Measurements from ENCODE around the gene HSD11B1. TPM values are rescaled to one million over a fixed set of nuclear protein-coding genes. Genes with fewer than 3 reads are reported as not detected.

Gene HSD11B1
- polyA plus RNA-seq (ENCODE audit: insufficient read length in 3 of 3): under 1 TPM; 0.29 to 0.39 (median 0.33) TPM

DNA sequence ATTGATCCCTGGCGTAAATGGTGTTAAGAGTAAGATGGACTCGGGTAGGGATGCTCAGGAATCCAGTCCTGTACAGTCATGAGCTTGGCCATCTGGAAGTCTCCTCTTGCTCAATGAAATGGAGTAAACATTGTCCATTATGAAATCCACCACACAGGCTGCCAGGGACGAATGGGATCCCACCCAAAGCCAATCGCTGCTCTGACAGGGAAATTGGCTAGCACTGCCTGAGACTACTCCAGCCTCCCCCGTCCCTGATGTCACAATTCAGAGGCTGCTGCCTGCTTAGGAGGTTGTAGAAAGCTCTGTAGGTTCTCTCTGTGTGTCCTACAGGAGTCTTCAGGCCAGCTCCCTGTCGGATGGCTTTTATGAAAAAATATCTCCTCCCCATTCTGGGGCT, at the start of gene HSD11B1:
Gene HSD11B1, plus strand, starts transcription at position 263 of the 400 bp plus-strand sequence. Its CDS starts 97 bp downstream, at position 360.
- no peak for DNase-seq (ENCODE audit: low read depth in 3 of 3, low spot score in 2 of 3)

GRCh38 chr1:209655411-209656231, 49.0 kb upstream of the HSD11B1 start:
- DNase-seq (ENCODE audit: low read depth in 3 of 3, low spot score in 2 of 3): no peak

DNA sequence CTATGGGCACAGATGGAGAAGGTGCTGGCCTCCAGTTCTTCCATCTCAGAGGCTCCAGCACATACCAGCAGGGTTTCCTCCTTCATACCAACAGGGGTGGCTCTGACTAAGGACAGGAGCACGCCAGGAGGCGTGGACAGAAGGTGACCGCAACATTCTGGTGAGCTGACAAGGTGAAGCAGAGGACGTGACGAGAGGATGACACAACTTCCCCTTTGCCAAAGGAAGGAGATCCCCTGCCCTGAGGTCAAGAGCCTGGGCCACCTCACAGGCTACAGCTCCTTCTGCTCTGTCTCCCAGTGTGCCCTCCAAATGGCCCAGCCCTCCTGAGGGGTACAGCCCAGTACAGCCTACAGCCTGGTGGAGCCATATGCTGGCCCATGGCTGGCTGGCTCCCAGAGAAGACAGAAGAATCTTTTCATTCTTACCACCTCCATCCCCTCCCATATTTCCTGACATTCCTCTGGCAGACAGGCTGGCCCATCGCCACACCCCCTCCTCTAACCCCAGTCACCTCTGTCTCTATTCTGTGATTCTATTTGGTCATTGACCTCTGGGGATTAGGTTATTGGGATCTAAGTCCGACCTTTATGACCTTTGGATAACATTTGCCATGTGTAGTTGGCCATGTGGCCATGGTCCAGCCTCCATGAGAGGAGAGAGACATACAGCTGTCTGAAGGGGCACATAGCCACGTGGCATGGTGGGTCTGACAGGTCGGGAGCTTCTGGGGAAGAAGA, 47.3 kb upstream of the HSD11B1 start:
- DNase-seq (ENCODE audit: low read depth in 3 of 3, low spot score in 2 of 3): no peak

- no peak for DNase-seq (ENCODE audit: low read depth in 3 of 3, low spot score in 2 of 3)
Observed at GRCh38 chr1:209657918-209658317, 46.7 kb upstream of the HSD11B1 start.

GRCh38 chr1:209659909-209660308, 44.7 kb upstream of the HSD11B1 start:
- no peak for DNase-seq (ENCODE audit: low read depth in 3 of 3, low spot score in 2 of 3)

DNA sequence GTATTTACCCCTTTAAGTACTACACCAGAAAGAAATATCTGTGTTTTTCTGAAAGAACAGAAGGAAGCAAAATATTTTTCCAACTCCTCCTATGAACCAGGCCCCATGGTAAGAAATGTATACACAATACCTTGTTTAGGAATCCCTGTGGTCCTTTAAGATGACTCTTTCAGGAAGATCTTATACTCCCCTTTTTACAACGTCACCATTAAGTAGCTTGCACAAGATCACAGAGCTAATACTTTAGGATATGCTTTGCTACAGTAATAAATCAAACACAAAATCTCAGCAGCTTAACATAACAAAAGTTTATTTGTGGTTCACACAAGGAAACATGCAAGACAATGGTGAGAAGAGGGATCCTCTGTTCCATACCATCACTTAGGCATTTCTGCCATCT, 43.6 kb upstream of the HSD11B1 start:
- no peak for DNase-seq (ENCODE audit: low read depth in 3 of 3, low spot score in 2 of 3)

DNA sequence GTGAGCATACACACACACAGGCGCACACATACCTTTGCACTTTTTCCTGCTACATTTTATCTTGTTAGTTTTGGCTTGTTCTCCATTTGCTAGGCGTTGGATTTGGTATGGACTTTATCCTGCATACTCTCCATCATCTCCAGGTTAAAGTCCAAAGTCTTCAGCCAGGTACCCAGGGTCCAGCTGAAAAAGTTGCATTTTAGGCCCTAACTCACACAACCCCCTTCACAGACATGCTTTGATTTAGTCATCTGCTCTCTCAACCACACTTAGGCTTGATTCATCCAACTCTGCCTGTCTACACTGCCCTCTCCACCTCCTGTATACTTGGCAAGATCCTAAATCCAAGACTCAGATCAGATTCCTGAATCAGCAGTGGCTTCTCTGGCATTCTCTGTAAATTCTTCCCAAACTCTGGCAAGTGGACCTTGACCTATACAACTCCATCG, 41.7 kb upstream of the HSD11B1 start:
- no peak for DNase-seq (ENCODE audit: low read depth in 3 of 3, low spot score in 2 of 3)

- no peak for DNase-seq (ENCODE audit: low read depth in 3 of 3, low spot score in 2 of 3)
Observed at GRCh38 chr1:209667103-209667502, 37.5 kb upstream of the HSD11B1 start.

GRCh38 chr1:209667708-209668107, 36.9 kb upstream of the HSD11B1 start:
- DNase-seq (ENCODE audit: low read depth in 3 of 3, low spot score in 2 of 3): no peak

DNA sequence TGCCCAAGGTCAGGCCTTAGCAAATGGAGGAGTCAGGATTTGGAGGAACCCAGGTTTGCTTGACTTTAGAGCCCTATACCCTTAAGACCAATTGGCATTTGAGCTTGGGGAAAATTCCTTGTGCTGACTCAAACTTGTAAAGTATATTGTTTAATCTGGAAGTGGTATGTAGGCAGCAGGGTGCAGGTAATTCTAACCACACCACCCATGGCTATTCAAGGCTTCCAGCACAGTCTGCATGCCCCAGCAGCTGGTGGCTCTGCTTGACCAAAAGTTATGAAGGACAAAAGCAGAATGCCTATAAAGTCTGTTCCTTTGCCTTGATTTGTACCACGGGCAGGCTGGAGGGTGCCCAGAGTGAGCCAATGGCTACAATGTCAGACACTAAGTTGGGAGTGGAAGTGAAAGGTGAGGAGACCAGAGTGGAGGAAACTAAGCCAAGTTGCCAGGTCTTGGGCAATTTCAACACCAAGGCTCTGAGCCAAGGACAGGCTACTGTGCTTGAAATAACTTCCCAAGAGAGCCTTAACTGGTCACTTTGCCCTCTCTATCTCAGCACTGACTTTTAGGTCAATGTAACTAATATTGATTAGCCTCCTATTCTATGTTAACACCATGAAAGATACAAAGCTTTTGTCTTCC, 34.1 kb upstream of the HSD11B1 start:
- DNase-seq (ENCODE audit: low read depth in 3 of 3, low spot score in 2 of 3): no peak

DNA sequence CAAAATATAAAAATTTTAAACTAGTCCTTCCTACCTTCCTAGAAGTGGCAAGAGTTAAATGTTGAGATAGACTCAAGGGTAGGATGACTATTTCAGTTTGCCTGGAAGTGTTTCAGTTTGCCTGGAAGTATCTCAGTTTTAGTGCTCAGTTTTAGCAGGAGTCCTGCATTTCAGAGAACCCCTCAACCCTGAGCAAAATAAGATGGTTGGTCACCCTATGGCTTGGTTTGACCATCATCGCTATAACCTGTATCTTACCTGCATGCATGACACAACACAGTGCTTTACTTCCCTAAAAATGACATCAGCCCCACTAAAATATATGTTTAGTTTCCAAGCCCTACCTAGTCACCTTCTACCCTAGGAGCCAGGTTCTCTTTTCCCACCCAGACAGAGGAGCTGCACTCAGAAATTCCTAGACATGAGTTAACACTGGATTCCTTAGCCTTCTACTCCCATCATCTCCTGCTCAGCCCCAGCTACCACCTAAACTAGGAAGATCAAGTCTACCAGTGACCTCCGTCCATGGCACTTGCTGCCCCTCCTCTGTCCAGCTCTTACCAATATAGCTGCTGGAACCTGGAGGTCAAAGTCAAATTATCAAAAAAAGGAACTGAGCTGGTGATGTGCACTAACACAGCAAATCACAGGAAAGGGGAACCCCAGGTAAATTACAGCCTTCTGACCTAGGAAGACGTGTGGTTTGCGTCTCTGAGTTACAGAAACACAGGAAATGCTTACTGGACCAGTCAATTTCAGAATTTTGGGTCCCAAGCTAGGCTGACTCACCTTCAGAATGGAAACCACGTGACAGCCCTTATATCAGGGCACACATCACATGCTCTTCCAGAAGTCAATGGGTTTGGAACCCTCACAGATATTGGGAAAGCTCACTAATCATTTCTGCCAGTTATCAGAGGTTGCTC, 31.7 kb upstream of the HSD11B1 start:
- no peak for DNase-seq (ENCODE audit: low read depth in 3 of 3, low spot score in 2 of 3)

DNA sequence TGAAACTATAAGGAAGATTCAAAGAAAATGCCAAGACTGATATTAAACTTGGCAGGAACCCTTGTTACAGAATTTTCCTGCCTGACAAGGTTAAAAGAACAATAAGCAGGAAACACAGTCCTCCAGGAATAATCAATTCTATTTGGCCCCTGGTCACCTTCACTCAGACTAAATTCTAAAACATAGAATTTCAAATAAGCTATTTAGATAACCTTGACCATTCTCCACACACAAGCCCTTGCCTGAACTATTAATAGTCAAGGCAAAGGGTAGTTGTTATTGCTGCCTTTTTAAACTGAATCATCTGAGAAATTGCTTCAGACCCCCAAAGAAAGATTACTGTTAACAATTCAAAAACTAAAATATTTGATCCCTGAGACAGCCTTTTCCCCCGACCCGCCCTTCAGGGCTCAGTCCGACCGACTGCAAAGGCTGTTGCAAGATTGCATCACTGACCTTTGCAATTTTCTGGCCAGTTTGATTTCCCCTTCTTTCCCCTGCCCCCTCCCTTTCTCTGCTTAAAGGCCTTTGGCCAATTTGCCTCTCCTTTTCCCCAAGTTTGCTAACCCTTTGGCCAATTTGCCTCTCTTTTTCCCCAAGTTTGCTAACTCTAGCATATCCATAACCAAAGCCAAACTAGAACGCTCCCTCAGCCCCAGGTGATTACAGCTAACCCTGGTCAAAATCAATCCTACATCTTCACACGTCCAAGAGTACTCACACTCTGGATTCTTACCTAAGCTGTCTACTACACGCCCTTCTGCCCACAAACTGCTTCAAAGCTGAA, 30.8 kb upstream of the HSD11B1 start:
- DNase-seq (ENCODE audit: low read depth in 3 of 3, low spot score in 2 of 3): no peak

GRCh38 chr1:209674957-209675564, 29.6 kb upstream of the HSD11B1 start, which contains the start of gene G0S2:
Gene G0S2, plus strand, starts transcription at chr1:209675412. Its CDS starts 273 bp downstream, at chr1:209675685.
- no peak for DNase-seq (ENCODE audit: low read depth in 3 of 3, low spot score in 2 of 3)

DNA sequence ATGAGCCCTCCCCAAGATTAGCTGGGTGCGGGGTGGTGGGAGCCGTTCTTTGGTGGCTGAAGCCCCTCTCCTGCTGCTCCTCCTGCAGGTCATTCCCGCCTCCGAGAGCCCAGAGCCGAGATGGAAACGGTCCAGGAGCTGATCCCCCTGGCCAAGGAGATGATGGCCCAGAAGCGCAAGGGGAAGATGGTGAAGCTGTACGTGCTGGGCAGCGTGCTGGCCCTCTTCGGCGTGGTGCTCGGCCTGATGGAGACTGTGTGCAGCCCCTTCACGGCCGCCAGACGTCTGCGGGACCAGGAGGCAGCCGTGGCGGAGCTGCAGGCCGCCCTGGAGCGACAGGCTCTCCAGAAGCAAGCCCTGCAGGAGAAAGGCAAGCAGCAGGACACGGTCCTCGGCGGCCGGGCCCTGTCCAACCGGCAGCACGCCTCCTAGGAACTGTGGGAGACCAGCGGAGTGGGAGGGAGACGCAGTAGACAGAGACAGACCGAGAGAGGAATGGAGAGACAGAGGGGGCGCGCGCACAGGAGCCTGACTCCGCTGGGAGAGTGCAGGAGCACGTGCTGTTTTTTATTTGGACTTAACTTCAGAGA, 29.0 kb upstream of the HSD11B1 start:
- DNase-seq (ENCODE audit: low read depth in 3 of 3, low spot score in 2 of 3): no peak

- no peak for DNase-seq (ENCODE audit: low read depth in 3 of 3, low spot score in 2 of 3)
Observed at GRCh38 chr1:209678981-209679539, 25.6 kb upstream of the HSD11B1 start.

DNA sequence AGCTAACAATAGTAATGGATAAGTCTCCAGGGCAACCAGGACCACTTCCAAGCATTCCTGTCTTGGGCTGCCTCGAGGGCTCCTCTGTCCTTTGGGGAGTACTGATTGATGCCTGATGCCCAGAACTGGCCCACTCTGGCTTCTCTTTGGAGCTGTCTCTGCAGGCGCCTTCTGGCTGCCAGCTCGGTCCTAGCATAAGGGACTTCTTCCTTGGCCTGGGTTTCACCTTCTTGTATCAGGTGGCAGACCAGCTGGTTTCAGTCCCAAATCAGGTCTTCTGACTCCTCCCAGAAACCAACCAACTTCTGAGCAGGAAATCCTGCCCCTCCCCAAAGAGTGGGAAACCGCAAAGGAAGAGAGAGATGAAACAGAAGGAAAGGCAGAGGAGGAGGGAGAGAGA, 18.8 kb upstream of the HSD11B1 start:
- no peak for DNase-seq (ENCODE audit: low read depth in 3 of 3, low spot score in 2 of 3)

- no peak for DNase-seq (ENCODE audit: low read depth in 3 of 3, low spot score in 2 of 3)
Observed at GRCh38 chr1:209686322-209686721, 18.3 kb upstream of the HSD11B1 start.

DNA sequence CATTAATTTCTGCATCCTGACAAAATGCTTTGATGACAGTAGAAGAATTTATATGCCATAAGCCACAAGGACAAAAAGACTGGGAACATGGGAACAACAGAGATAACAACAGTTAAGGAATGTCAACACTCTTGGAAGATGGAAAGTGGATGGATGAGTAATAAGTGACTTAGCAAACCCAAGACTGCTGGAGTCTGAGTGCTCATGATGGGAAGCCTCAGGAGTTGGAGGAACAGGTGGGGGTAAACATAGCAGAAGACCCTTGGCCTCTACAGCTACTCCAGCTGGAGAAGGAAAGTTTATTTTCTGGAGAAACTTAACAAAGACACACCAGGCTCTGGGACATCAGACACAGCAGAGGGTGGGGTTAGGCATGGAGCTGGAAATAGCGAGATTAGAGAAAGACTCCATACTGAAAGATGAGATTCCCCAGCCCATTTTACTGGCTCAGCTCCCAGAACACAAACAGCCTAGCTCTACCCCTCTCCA, 15.9 kb upstream of the HSD11B1 start:
- DNase-seq (ENCODE audit: low read depth in 3 of 3, low spot score in 2 of 3): no peak

Measured in right renal cortex interstitium (tissue), 3 donors.